Activated CD4-positive, CD25-positive, alpha-beta regulatory T cell treated with anti-CD3 and anti-CD28 coated beads, Interleukin-2, amount 50 U/mL, for 24 hours (primary cell): Measurements from ENCODE around the gene CLDND1.
"Not testable (repeated sequence)": the region's sequence is repeated elsewhere in the genome, so short reads cannot be mapped to it uniquely, and the experiment has no call there.

Experiments
- ATAC-seq, 2 donors: fragments of 150-1000 bp; cut with Tn5 transposase; one replicate each; pipeline ENCODE4 v1.10.0; 2021; ENCODE audit warnings: mild to moderate bottlenecking in 1 of 2, moderate library complexity in 1 of 2

Gene CLDND1

GRCh38 chr3:98522544-98523281, at the start of gene CLDND1:
CLDND1 (minus strand) TSS chr3:98522902; CDS start chr3:98521424, 1,478 bp downstream.
- peak; percentile 95 to 96 for ATAC-seq

DNA sequence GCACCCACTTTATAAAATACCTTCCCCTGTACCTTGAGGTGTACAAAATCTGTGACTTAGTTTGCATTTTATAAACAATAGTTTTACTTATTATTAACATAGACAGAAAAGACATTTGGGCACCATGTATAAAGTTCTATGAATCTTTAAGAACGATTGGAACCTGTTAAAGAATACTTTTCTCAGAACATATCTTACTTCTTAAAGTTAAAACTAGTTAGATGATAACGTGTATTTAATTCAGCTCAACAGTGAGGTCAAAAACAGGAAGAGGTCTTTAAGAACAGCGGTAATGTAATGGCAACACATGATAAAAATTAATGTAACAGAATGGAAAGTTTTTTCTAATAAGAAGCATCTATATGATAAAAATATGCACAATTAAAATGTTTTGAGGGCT, 45.7 kb upstream of the CLDND1 start:
- no peak for ATAC-seq

DNA sequence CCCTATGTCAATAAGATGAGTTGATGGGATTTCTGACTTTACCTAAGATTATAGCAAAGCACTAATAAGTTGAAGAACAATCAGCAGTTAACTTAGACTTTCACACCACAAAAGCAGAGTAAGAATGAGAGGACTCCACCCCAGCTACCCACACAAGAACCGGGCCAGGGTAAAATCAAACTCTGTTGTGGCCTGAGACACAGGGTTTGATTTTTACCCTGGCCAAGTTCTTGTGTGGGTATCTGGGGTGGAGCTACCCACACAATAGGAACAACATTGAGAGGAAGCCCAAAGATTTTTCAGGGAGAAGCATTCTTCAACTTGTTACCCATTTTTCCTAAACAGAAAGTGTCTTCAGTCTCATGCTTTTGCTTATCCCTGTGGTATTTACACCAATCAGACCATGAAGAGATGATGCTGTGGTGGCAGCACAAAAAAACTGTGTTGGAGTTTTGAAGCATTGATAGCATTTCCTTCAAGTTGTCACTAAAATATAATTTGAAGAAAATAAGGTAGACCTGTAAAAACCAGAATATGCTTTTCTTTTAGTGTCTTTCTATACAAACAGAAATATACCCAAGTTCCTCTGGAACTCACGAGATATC, 45.1 kb upstream of the CLDND1 start:
- ATAC-seq: peak; percentile 40 to 56

DNA sequence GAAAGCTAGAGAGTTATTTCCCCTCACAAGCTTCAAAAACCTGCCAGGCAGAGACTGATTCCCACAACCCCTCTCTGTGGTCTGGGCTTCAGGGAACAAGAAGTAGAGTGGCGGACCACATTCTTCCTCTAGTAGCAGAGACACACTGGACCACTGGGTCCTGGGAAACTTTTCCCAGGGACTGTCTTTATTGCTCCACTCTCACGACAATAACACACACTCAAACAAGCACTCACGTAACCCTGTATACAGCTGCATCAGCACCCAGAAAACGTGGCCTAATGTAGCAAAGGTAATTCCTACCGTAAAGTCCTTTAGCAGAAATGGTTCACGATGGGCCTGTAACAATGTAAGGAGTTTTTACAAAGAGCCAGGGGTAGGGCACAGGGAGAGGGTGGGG, 43.1 kb upstream of the CLDND1 start:
- no peak for ATAC-seq

DNA sequence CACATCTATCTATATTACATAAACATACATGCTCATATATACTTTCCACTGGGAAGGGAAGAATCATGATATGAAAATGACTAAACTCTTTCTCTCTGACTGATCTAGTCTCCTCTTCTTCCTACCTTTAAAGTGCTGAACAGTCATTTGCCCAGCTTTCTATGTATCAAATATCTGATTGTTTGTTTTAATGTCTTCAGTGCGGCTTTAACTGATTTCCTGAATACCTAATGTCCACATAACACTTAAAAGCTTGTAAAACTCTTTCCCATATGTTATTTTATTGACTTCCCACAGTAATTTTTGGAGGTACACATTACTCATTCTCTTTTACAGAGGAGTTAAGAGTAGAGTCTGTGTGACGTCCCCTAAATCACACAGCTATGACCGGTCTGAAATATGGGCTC, 42.5 kb upstream of the CLDND1 start:
- peak; percentile 54 to 55 for ATAC-seq

DNA sequence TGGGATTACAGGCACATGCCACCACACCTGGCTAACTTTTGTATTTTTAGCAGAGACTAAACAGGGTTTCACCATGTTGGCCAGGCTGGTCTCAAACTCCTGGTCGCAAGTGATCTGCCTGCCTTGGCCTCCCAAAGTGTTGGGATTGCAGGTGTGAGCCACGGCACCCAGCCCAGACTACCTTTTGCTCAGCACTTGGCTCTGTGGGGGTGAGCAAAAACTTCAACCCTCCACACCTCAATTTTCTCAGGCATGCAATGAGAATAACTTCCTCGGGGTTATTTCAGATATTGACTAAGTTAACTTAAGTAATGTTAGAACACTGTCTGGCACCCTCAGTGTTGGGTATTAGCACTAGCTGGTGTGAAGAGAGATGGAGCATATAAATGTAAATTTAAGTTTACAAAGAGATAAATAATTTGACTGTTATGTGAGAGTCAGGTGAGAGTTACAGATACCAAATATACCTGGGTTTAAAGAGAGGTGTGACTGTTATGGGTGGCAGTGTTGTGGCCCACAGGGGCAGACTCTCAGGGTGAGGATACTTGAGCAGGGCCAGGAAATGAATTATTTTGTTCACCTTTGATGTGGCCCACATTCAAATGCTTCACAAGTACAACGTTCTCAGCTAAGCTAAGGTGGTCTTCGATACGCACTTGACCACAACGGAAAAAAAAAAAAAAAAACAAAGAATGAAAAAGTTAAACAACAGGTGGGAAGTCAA, 41.7 kb upstream of the CLDND1 start:
- peak; percentile 48 to 54 for ATAC-seq

DNA sequence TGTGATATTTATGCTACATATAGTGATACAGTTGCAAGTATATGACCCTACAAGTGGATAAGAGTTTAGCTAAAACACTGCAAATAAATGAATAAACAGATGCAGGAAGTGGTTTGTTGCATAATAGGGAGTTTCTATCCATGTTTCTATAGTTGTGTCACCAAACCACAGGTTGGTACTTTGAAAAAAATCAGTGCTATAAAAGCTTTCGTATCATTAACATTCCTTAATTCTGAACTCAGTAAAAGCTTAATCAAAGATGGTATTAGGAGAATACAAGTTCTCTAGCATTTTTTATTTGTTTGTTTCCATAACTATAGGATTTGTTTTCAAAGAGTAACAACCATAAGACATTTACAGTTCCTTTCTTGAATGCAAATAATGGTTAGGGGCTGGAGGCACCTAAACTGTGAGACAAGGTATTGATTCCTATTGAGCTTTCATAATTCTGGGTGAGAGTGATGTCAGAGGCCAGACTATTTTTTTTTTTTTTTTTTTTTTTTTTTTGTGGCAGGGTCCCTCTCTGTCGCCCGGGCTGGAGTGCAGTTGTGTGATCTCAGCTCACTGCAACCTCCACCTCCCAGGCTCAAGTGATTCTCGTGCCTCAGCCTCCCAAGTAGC, 41.1 kb upstream of the CLDND1 start:
- ATAC-seq: peak; percentile 24 to 26

- ATAC-seq: peak; percentile 15 to 27
These were observed 39.2 kb upstream of the CLDND1 start for GRCh38 chr3:98561727-98562521.

GRCh38 chr3:98560911-98561310, 38.2 kb upstream of the CLDND1 start:
- no peak for ATAC-seq

DNA sequence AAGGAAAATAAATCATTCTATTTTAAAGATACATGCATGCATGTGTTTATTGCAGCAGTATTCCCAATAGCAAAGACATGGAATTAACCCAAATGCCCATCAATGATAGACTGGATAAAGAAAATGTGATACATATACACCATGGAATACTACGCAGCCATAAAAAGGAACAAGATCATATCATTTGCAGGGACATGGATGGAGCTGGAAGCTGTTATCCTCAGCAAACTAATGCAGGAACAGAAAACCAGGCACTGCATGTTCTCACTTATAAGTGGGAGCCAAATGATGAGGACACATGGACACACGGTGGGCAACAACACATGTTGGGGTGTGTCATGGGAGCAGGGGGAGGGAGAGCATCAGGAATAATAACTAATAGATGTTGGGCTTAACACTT, 37.1 kb upstream of the CLDND1 start:
- ATAC-seq: not testable (repeated sequence)

- ATAC-seq: no peak
These were observed 35.6 kb upstream of the CLDND1 start for GRCh38 chr3:98558100-98558827.

- ATAC-seq: peak; percentile 61 to 66
These were observed 34.8 kb upstream of the CLDND1 start for GRCh38 chr3:98557324-98558010.

- ATAC-seq: peak; percentile 81 to 82
These were observed 33.7 kb upstream of the CLDND1 start for GRCh38 chr3:98556164-98557130.

- ATAC-seq: no peak
These were observed 32.3 kb upstream of the CLDND1 start for GRCh38 chr3:98555025-98555379.

GRCh38 chr3:98554580-98554979, 31.9 kb upstream of the CLDND1 start:
- ATAC-seq: no peak

- ATAC-seq: no peak
These were observed 31.1 kb upstream of the CLDND1 start for GRCh38 chr3:98553753-98554152.

GRCh38 chr3:98553021-98553563, 30.4 kb upstream of the CLDND1 start:
- no peak for ATAC-seq

- no peak for ATAC-seq
These were observed 29.7 kb upstream of the CLDND1 start for GRCh38 chr3:98552232-98553020.

DNA sequence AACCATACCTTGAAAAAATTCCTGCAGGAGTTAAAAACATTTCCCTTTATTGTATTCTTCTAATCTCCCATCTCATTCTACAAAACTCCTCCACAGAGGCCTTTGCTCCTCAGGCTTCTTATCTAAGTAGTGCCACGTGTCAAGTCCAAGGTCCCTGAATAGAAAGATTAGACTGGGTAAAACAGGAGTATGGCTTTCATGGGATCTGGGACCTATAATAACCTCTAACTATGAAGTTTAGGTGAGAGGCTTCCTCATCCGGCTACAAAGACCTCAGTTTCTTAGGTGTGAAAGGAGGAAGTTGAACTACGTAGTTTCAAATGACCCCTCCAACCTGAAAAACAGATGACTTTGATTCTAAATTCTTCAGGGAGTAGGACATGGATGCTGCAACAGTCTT, 29.1 kb upstream of the CLDND1 start:
- no peak for ATAC-seq
